ENCODE measurements around the gene TDRKH. TPM values are rescaled to one million over a fixed set of nuclear protein-coding genes. Genes with fewer than 3 reads are reported as not detected.

The TDRKH gene
- total and polyA plus RNA-seq, 2 donors (not counting 1 experiment from before 2014, with no cell fraction given), result 1.8 to 5.6 TPM

DNA sequence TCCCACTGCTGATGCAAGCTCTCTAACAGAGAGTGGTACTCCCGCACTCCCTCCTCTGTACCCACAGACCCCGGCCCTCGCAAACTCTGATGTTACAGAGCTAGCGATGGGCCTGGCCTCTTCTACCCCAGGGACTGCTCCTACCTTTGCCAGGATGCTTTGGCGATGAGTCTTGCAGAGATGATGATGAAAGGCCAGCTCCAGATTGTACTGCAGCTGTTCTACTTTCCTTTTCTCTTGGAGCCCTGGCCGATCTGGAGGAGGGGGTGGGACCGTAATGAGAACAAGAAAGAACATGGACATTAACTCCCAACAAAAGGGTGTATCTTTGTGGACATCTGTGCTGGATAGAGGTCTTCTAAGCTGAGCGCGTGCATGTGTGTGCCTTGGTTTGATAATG lies 20.9 kb upstream of the TDRKH start:
- Histone ChIP-seq H4K20me1 (ENCODE audit: control insufficient read depth, extremely low read depth, insufficient read depth, low read length) (no peaks in the 10 kb centered on the region), H2AFZ (ENCODE audit: low read length) (no peak overlapping the region), H3K79me2 (ENCODE audit: control insufficient read depth, insufficient read depth, low read length) (no peaks in the 10 kb centered on the region), H3K4me1 (ENCODE audit: control insufficient read depth, extremely low read depth, insufficient read depth, low read length) (no peaks in the 10 kb centered on the region), H3K9ac (ENCODE audit: insufficient read depth, low read length) (no peak overlapping the region), H3K27me3 (ENCODE audit: control insufficient read depth, insufficient read depth, low read length) (peaks cover 32% of the 10 kb centered on the region), H3K9me3 (ENCODE audit: control insufficient read depth, insufficient read depth, low read depth, low read length) (no peaks in the 10 kb centered on the region), H3K4me3 (replicated peaks in 1 of 4; ENCODE audit: control extremely low read depth in 1 of 4, insufficient read depth in 1 of 4, low read depth in 3 of 4, low read length in 4 of 4) (no peak overlapping the region), H3K36me3 (ENCODE audit: control insufficient read depth, insufficient read depth, low read length) (no peaks in the 10 kb centered on the region), H3K27ac (ENCODE audit: insufficient read depth, low read length) (no peak overlapping the region), H3K4me2 (ENCODE audit: extremely low read depth, insufficient read depth, low read length) (no peak overlapping the region)
- no peak for DNase-seq (ENCODE audit: low read depth in 2 of 2)
- TF ChIP-seq, protein P1, sequence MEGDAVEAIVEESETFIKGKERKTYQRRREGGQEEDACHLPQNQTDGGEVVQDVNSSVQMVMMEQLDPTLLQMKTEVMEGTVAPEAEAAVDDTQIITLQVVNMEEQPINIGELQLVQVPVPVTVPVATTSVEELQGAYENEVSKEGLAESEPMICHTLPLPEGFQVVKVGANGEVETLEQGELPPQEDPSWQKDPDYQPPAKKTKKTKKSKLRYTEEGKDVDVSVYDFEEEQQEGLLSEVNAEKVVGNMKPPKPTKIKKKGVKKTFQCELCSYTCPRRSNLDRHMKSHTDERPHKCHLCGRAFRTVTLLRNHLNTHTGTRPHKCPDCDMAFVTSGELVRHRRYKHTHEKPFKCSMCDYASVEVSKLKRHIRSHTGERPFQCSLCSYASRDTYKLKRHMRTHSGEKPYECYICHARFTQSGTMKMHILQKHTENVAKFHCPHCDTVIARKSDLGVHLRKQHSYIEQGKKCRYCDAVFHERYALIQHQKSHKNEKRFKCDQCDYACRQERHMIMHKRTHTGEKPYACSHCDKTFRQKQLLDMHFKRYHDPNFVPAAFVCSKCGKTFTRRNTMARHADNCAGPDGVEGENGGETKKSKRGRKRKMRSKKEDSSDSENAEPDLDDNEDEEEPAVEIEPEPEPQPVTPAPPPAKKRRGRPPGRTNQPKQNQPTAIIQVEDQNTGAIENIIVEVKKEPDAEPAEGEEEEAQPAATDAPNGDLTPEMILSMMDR (conservative IDR thresholded peaks at IDR 0.05 in 1 of 2, IDR thresholded peaks at IDR 0.05 in 1 of 2; ENCODE audit: low read depth in 1 of 2, low read length in 2 of 2), result no peak
- TF ChIP-seq EZH2 (IDR thresholded peaks at IDR 0.05; ENCODE audit: low read length, missing control alignments), result no peak

DNA sequence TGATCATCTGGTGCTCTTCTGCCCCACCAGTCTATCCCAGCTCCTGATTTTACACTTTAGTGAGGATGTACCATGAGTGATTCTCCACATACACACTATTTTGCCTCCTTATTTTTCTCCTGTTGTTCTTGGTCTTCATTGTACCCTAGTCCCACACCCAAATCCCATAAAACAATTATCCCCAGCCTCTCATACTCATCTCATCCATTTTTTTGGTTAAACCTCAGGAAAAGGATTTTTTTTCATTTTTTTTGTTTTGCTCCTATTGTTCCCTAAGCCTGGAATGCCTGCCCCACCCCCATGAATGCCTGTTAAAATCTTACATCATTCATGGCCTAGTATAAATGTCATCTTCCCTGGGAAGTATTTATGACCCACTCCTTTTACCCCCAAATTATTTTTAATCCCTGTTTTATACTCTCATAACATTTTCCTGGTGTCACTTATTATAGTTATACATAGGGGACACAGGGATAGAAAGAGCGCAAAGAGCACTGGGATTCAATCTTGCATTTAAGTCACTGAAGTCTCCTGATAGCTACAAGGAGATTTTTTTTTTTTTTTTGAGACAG lies 19.8 kb upstream of the TDRKH start:
- H3K9me3 ChIP-seq (ENCODE audit: control insufficient read depth, insufficient read depth, low read depth, low read length), result no peaks in the 10 kb centered on the region
- H2AFZ ChIP-seq (ENCODE audit: low read length), result no peak overlapping the region
- no peaks in the 10 kb centered on the region for H4K20me1 ChIP-seq (ENCODE audit: control insufficient read depth, extremely low read depth, insufficient read depth, low read length)
- no peak overlapping the region for H3K9ac ChIP-seq (ENCODE audit: insufficient read depth, low read length)
- no peaks in the 10 kb centered on the region for H3K36me3 ChIP-seq (ENCODE audit: control insufficient read depth, insufficient read depth, low read length)
- H3K27me3 ChIP-seq (ENCODE audit: control insufficient read depth, insufficient read depth, low read length), result peaks cover 38% of the 10 kb centered on the region
- TF ChIP-seq EZH2 (IDR thresholded peaks at IDR 0.05; ENCODE audit: low read length, missing control alignments), result no peak
- TF ChIP-seq, protein P1 (conservative IDR thresholded peaks at IDR 0.05 in 1 of 2, IDR thresholded peaks at IDR 0.05 in 1 of 2; ENCODE audit: low read depth in 1 of 2, low read length in 2 of 2), result no peak
- no peak overlapping the region for H3K4me3 ChIP-seq (replicated peaks in 1 of 4; ENCODE audit: control extremely low read depth in 1 of 4, insufficient read depth in 1 of 4, low read depth in 3 of 4, low read length in 4 of 4)
- no peaks in the 10 kb centered on the region for H3K4me1 ChIP-seq (ENCODE audit: control insufficient read depth, extremely low read depth, insufficient read depth, low read length)
- DNase-seq (ENCODE audit: low read depth in 2 of 2), result no peak
- H3K79me2 ChIP-seq (ENCODE audit: control insufficient read depth, insufficient read depth, low read length), result no peaks in the 10 kb centered on the region
- no peak overlapping the region for H3K4me2 ChIP-seq (ENCODE audit: extremely low read depth, insufficient read depth, low read length)
- H3K27ac ChIP-seq (ENCODE audit: insufficient read depth, low read length), result no peak overlapping the region

DNA sequence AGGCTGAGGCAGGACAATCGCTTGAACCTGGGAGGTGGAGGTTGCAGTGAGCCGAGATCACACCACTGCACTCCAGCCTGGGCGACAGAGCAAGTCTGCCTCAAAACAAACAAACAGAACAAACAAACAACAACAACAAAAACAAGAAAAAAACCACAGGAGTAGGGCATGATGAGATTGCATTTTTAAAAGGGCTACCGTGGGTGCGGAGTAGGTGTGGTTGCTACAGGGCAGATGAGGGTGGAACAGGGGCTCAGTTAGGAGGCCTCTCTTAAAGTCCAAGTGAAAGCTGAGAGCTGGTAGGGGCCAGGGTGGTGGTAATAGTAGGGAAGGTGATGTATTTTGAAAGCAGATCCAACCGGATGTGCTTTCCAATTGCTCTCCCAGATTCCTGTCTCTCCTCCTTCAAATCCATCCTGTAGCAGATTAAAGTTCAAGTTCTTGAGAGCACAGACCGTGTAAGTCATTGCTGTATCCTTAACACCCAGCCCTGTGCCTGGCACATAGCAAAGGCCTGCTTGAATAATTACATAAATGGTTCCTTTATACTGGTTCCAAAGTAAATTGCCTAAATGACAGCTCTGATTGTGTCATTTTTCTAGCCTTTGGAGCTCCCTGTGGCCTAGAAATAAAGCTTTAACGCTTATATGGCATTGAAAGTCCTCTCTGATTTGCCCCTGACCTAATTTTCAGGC lies 19.1 kb upstream of the TDRKH start:
- no peaks in the 10 kb centered on the region for H3K36me3 ChIP-seq (ENCODE audit: control insufficient read depth, insufficient read depth, low read length)
- TF ChIP-seq EZH2 (IDR thresholded peaks at IDR 0.05; ENCODE audit: low read length, missing control alignments), result no peak
- TF ChIP-seq, protein P1 (conservative IDR thresholded peaks at IDR 0.05 in 1 of 2, IDR thresholded peaks at IDR 0.05 in 1 of 2; ENCODE audit: low read depth in 1 of 2, low read length in 2 of 2), result no peak
- no peak overlapping the region for H2AFZ ChIP-seq (ENCODE audit: low read length)
- no peak overlapping the region for H3K4me2 ChIP-seq (ENCODE audit: extremely low read depth, insufficient read depth, low read length)
- no peak for DNase-seq (ENCODE audit: low read depth in 2 of 2)
- H3K27me3 ChIP-seq (ENCODE audit: control insufficient read depth, insufficient read depth, low read length), result peaks cover 41% of the 10 kb centered on the region
- no peaks in the 10 kb centered on the region for H3K9me3 ChIP-seq (ENCODE audit: control insufficient read depth, insufficient read depth, low read depth, low read length)
- no peak overlapping the region for H3K27ac ChIP-seq (ENCODE audit: insufficient read depth, low read length)
- H3K79me2 ChIP-seq (ENCODE audit: control insufficient read depth, insufficient read depth, low read length), result no peaks in the 10 kb centered on the region
- H4K20me1 ChIP-seq (ENCODE audit: control insufficient read depth, extremely low read depth, insufficient read depth, low read length), result no peaks in the 10 kb centered on the region
- no peaks in the 10 kb centered on the region for H3K4me1 ChIP-seq (ENCODE audit: control insufficient read depth, extremely low read depth, insufficient read depth, low read length)
- H3K9ac ChIP-seq (ENCODE audit: insufficient read depth, low read length), result no peak overlapping the region
- H3K4me3 ChIP-seq (replicated peaks in 1 of 4; ENCODE audit: control extremely low read depth in 1 of 4, insufficient read depth in 1 of 4, low read depth in 3 of 4, low read length in 4 of 4), result no peak overlapping the region
